K562 (cell line): ENCODE results near the gene CNOT6. TPM values are rescaled to one million over a fixed set of nuclear protein-coding genes. Genes with fewer than 3 reads are reported as not detected.

Experiments used
- ATF3 ChIP-seq, 2 experiments: fragments of 450-650 bp in 1 of 2; sonication (generic) in 1 of 2; formaldehyde crosslinking in 1 of 2; IDR thresholded peaks in 1 of 2; conservative IDR thresholded peaks in 1 of 2; 2 replicates each; pipeline versions ENCODE4 v1.6.1 to v1.8.1; 2016 to 2023; ENCODE audit warnings: mild to moderate bottlenecking in 2 of 2, moderate library complexity in 2 of 2, inconsistent platforms in 1 of 2, missing genetic modification reagents in 1 of 2
- CTBP1 ChIP-seq: fragments of 450-650 bp; IDR thresholded peaks from 2 replicates; pipeline ENCODE4 v1.6.1; 2016; ENCODE audit warnings: borderline replicate concordance
- KDM4B ChIP-seq, 2 experiments: fragments of 450-650 bp in 1 of 2; sonication (generic) in 1 of 2; IDR thresholded peaks; 2 replicates each; pipeline ENCODE4 v1.6.1; 2016 to 2017; ENCODE audit warnings: borderline replicate concordance in 2 of 2, antibody characterized with exemption in 1 of 2, low read depth in 1 of 2, mild to moderate bottlenecking in 1 of 2
- MCM2 ChIP-seq: fragments of 450-650 bp; IDR thresholded peaks from 2 replicates; pipeline ENCODE4 v1.6.1; 2017; ENCODE audit warnings: low read depth, mild to moderate bottlenecking
- NEUROD1 ChIP-seq: fragments of 150-350 bp; IDR thresholded peaks from 2 replicates; pipeline ENCODE4 v1.6.1; 2014; ENCODE audit warnings: borderline replicate concordance, low read length, low read depth; ENCODE audit not compliant: partially characterized antibody
- NFE2 ChIP-seq: IDR thresholded peaks from 2 replicates; pipeline ENCODE4 v1.6.1; 2014; ENCODE audit warnings: antibody characterized with exemption, low read depth
- PTTG1 ChIP-seq: fragments of 450-650 bp; IDR thresholded peaks from 2 replicates; pipeline ENCODE4 v1.6.1; 2016; ENCODE audit warnings: low read depth, mild to moderate bottlenecking, missing genetic modification characterization, missing compliant biosample characterization
- THRA ChIP-seq: fragments of 450-650 bp; IDR thresholded peaks from 2 replicates; pipeline ENCODE4 v1.6.1; 2017; ENCODE audit warnings: mild to moderate bottlenecking, moderate library complexity
- ZNF165 ChIP-seq: fragments of 250-450 bp; sonication (Bioruptor Pico); IDR thresholded peaks from 2 replicates; pipeline ENCODE4 v1.4.0; 2020; ENCODE audit warnings: borderline replicate concordance
- ZNF280A ChIP-seq: fragments of 450-650 bp; IDR thresholded peaks from 2 replicates; pipeline ENCODE4 v1.6.1; 2018; ENCODE audit warnings: mild to moderate bottlenecking, low read depth; ENCODE audit not compliant: partially characterized antibody
- ZNF407 ChIP-seq: fragments of 450-650 bp; IDR thresholded peaks from 2 replicates; pipeline ENCODE4 v1.6.1; 2016; ENCODE audit warnings: low read depth
- ZNF512 ChIP-seq: IDR thresholded peaks from 2 replicates; pipeline ENCODE4 v1.6.1; 2016; ENCODE audit warnings: missing genetic modification characterization, missing compliant biosample characterization
- ZNF766 ChIP-seq: fragments of 200-800 bp; sonication (Bioruptor generic); conservative IDR thresholded peaks from 2 replicates; pipeline ENCODE4 v1.6.1; 2016; ENCODE audit warnings: missing genetic modification characterization, missing compliant biosample characterization
- polyA plus RNA-seq, 8 experiments: library from polyadenylated mRNA; depleted of rRNA in 4 of 8; stranded (reverse) in 5 of 8; unstranded in 3 of 8; fragments of >200 nt; fragmentation: Nextera tagmentation in 2 of 8; fragmentation: Illumina TruSeq in 1 of 8; extraction: Ambion mirVana in 2 of 8; extraction: Trizol in 1 of 8; gene quantifications; 2 replicates each; pipeline versions ENCODE4 v1.2.1 to v1.2.3, GENCODE V29; 2011 to 2014; ENCODE audit warnings: inconsistent platforms in 1 of 8, missing spikeins in 1 of 8
- total RNA-seq, 7 experiments: library from RNA; depleted of rRNA in 6 of 7; stranded (reverse); fragments of >200 nt in 6 of 7; fragmentation: Illumina TruSeq in 2 of 7; extraction: Trizol in 2 of 7; gene quantifications; 2 replicates each; pipeline versions ENCODE4 v1.2.1 to v1.2.3, GENCODE V29; 2011 to 2021; ENCODE audit warnings: low replicate concordance in 1 of 7

Gene CNOT6
- total and polyA plus RNA-seq, 9 of the 15 experiments (the other 6 are each of a cell fraction or from before 2014, with no cell fraction given), result 4.9 to 32.4 (median 14.0) TPM

- TF ChIP-seq THRA (no peak), CTBP1 (peak; percentile 57; the same call in 1 of the 2 replicates), NFE2 (peak; percentile 94), NEUROD1 (no peak), ZNF280A (no peak), ZNF766 (CRISPR knock-in tag) (no peak), ZNF165 (CRISPR knock-in tag) (no peak), MCM2 (no peak), ZNF512 (tag) (no peak), KDM4B (IDR thresholded peaks at IDR 0.05; ENCODE audit: borderline replicate concordance in 2 of 2, low read depth in 1 of 2) (no peak), PTTG1 (no peak), ATF3 (IDR thresholded peaks at IDR 0.05) (no peak), ATF3 (CRISPR knock-in tag; conservative IDR thresholded peaks at IDR 0.05) (no peak), ZNF407 (no peak)
Measured at GRCh38 chr5:180548563-180548962, 54.4 kb downstream of the CNOT6 start (continued).
